ENCODE data around the gene ZDHHC3.

ZDHHC3 gene

GRCh38 chr3:45021524-45022297 lies 45.7 kb upstream of the ZDHHC3 start:
- Histone ChIP-seq H3K9me2 (replicated peaks; ENCODE audit: low read depth, low read length) (no peaks in the 10 kb centered on the region), H3K9me3 (ENCODE audit: insufficient read depth, low read depth, low read length) (no peaks in the 10 kb centered on the region), H4K20me1 (ENCODE audit: insufficient read depth, low read length, poor library complexity, severe bottlenecking) (no peaks in the 10 kb centered on the region), H2AFZ (ENCODE audit: low read length) (no peak overlapping the region), H3K4me1 (ENCODE audit: insufficient read depth, low read length, poor library complexity, severe bottlenecking) (peaks cover 7% of the 10 kb centered on the region), H3K36me3 (ENCODE audit: insufficient read depth, low read length) (no peaks in the 10 kb centered on the region), H3K79me2 (ENCODE audit: insufficient read depth, low read length) (no peaks in the 10 kb centered on the region), H3K4me2 (ENCODE audit: low read depth, low read length, poor library complexity, severe bottlenecking) (no peak overlapping the region), H3K9ac (ENCODE audit: low read depth, low read length, poor library complexity, severe bottlenecking) (no peak overlapping the region), H3K4me3 (ENCODE audit: low read length, poor library complexity, severe bottlenecking) (no peak overlapping the region), H3K27me3 (ENCODE audit: insufficient read depth, low read length, poor library complexity, severe bottlenecking) (no peaks in the 10 kb centered on the region), H3F3A (ENCODE audit: low read depth) (no peaks in the 10 kb centered on the region)
- TF ChIP-seq CTCF (conservative IDR thresholded peaks at IDR 0.05; ENCODE audit: low read length), result no peak
- no peak for TF ChIP-seq EZH2phosphoT487 (IDR thresholded peaks at IDR 0.05; ENCODE audit: borderline replicate concordance)

GRCh38 chr3:45020534-45020933 lies 44.6 kb upstream of the ZDHHC3 start:
- Histone ChIP-seq H3K4me1 (ENCODE audit: insufficient read depth, low read length, poor library complexity, severe bottlenecking) (peaks cover 7% of the 10 kb centered on the region), H3K9me2 (replicated peaks; ENCODE audit: low read depth, low read length) (no peaks in the 10 kb centered on the region), H3F3A (ENCODE audit: low read depth) (no peaks in the 10 kb centered on the region), H3K27me3 (ENCODE audit: insufficient read depth, low read length, poor library complexity, severe bottlenecking) (no peaks in the 10 kb centered on the region), H4K20me1 (ENCODE audit: insufficient read depth, low read length, poor library complexity, severe bottlenecking) (no peaks in the 10 kb centered on the region), H3K9ac (ENCODE audit: low read depth, low read length, poor library complexity, severe bottlenecking) (no peak overlapping the region), H3K36me3 (ENCODE audit: insufficient read depth, low read length) (no peaks in the 10 kb centered on the region), H3K4me2 (ENCODE audit: low read depth, low read length, poor library complexity, severe bottlenecking) (no peak overlapping the region), H3K79me2 (ENCODE audit: insufficient read depth, low read length) (no peaks in the 10 kb centered on the region), H3K4me3 (ENCODE audit: low read length, poor library complexity, severe bottlenecking) (no peak overlapping the region), H3K9me3 (ENCODE audit: insufficient read depth, low read depth, low read length) (no peaks in the 10 kb centered on the region), H2AFZ (ENCODE audit: low read length) (no peak overlapping the region)
- TF ChIP-seq EZH2phosphoT487 (IDR thresholded peaks at IDR 0.05; ENCODE audit: borderline replicate concordance) (no peak), CTCF (conservative IDR thresholded peaks at IDR 0.05; ENCODE audit: low read length) (no peak)

- H3K4me3 ChIP-seq (ENCODE audit: low read length, poor library complexity, severe bottlenecking), result no peak overlapping the region
- H3K9ac ChIP-seq (ENCODE audit: low read depth, low read length, poor library complexity, severe bottlenecking), result no peak overlapping the region
- H3K27me3 ChIP-seq (ENCODE audit: insufficient read depth, low read length, poor library complexity, severe bottlenecking), result no peaks in the 10 kb centered on the region
- H3F3A ChIP-seq (ENCODE audit: low read depth), result no peaks in the 10 kb centered on the region
- no peaks in the 10 kb centered on the region for H3K9me2 ChIP-seq (replicated peaks; ENCODE audit: low read depth, low read length)
- H3K36me3 ChIP-seq (ENCODE audit: insufficient read depth, low read length), result peaks cover 6% of the 10 kb centered on the region; the same call in 1 of the 2 replicates
- H3K79me2 ChIP-seq (ENCODE audit: insufficient read depth, low read length), result no peaks in the 10 kb centered on the region
- H3K9me3 ChIP-seq (ENCODE audit: insufficient read depth, low read depth, low read length), result no peaks in the 10 kb centered on the region
- TF ChIP-seq EZH2phosphoT487 (IDR thresholded peaks at IDR 0.05; ENCODE audit: borderline replicate concordance) (no peak), CTCF (conservative IDR thresholded peaks at IDR 0.05; ENCODE audit: low read length) (no peak)
- H3K4me1 ChIP-seq (ENCODE audit: insufficient read depth, low read length, poor library complexity, severe bottlenecking), result peaks cover 7% of the 10 kb centered on the region
- no peak overlapping the region for H3K4me2 ChIP-seq (ENCODE audit: low read depth, low read length, poor library complexity, severe bottlenecking)
- H4K20me1 ChIP-seq (ENCODE audit: insufficient read depth, low read length, poor library complexity, severe bottlenecking), result no peaks in the 10 kb centered on the region
- H2AFZ ChIP-seq (ENCODE audit: low read length), result no peak overlapping the region
Observed at GRCh38 chr3:45017821-45018220, 41.8 kb upstream of the ZDHHC3 start.

Data from Loucy (cell line).